SK-N-SH (cell line): ENCODE measurements around the gene ATP13A5.

Experiments
- EZH2phosphoT487 ChIP-seq: fragments of 200-600 bp; sonication (generic); IDR thresholded peaks from 2 replicates; pipeline ENCODE4 v1.6.1; 2017; ENCODE audit warnings: low read depth, mixed run types, mild to moderate bottlenecking, antibody characterized with exemption, moderate library complexity, borderline replicate concordance
- FOXJ3 ChIP-seq: sonication (generic); formaldehyde crosslinking; IDR thresholded peaks from 2 replicates; pipeline ENCODE4 v1.5.1; 2020; ENCODE audit warnings: mild to moderate bottlenecking, missing genetic modification reagents

DNA sequence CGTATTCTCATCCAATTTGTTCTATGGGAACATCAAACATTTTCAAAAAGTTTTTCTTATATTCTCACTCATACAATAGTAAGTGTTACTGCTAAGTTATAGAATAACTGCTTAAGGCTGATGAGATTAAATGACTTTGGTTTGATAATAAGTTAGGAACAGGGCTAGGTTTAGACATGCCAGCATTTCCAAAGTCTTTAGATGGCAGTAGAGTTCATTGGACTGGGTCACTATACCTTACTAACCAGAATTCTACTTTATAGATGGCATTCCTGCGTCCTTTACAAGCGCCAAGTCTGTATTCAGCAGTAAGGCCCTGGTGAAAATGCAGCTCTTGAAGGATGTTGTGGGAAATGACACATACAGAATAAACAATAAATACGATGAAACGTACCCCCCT lies 115.8 kb downstream of the ATP13A5 start:
- no peak for TF ChIP-seq FOXJ3
- no peak for TF ChIP-seq EZH2phosphoT487
